ENCODE results near the gene PTMS. TPM values are rescaled to one million over a fixed set of nuclear protein-coding genes. Genes with fewer than 3 reads are reported as not detected.
A peak's percentile ranks its signal among the peaks of the same experiment; 100 is the strongest.

PTMS gene
- total and polyA plus RNA-seq, 2 of the 13 experiments (the other 11 are each of a cell fraction or from before 2014, with no cell fraction given): 40.5 to 82.4 TPM

DNA sequence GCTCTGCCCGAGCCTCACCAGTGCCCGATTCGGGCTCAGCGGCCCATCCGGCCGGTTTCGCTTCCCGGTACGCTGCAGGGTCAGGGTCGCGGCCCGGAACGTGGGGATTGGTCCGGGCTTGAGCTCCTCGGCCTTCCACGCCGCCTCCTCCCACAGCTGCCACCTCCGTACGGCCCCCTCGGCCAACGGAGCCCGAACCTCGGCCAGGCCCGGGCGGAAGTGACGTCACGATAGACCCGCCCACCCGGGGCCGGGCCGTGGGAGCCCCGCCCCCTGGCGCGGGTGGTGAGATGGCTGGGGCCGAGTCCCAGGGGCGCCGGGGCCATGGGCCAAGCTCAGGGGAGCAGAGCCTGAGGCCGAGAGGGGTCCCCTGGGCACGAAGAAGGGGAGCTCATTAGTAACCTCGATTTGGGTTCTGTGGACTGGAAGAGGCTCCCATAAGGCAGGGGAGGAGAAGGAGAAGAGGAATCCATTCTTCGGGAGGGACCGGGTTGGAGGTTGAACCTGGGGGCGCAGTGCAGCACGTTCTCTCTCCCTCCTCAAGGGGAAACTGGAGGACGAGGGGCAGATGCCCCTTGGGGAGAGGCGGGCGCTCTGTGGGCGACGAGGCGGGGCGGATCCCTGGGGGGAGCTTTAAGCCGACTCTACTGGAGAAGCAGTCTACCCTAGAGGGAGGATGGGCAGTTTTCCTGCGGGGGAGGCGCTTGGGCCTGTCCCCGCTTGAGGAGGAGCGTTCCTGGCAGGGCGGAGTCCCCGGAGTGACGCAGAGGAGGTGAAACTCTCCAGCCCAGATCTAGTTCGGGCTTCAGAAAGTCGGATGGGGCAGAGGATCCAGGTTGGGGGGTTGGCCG lies 13.0 kb upstream of the PTMS start, which contains the start of gene MLF2 (continued):
- TF ChIP-seq, protein P1, sequence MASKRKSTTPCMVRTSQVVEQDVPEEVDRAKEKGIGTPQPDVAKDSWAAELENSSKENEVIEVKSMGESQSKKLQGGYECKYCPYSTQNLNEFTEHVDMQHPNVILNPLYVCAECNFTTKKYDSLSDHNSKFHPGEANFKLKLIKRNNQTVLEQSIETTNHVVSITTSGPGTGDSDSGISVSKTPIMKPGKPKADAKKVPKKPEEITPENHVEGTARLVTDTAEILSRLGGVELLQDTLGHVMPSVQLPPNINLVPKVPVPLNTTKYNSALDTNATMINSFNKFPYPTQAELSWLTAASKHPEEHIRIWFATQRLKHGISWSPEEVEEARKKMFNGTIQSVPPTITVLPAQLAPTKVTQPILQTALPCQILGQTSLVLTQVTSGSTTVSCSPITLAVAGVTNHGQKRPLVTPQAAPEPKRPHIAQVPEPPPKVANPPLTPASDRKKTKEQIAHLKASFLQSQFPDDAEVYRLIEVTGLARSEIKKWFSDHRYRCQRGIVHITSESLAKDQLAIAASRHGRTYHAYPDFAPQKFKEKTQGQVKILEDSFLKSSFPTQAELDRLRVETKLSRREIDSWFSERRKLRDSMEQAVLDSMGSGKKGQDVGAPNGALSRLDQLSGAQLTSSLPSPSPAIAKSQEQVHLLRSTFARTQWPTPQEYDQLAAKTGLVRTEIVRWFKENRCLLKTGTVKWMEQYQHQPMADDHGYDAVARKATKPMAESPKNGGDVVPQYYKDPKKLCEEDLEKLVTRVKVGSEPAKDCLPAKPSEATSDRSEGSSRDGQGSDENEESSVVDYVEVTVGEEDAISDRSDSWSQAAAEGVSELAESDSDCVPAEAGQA (IDR thresholded peaks at IDR 0.05; ENCODE audit: low read depth): 0 out of 2 replicates have a peak, but pooled peaks have one; percentile 17
- TF ChIP-seq, protein P1 (CRISPR knock-in tag; IDR thresholded peaks at IDR 0.05; ENCODE audit: borderline replicate concordance): no peak
- TF ChIP-seq, protein P2, sequence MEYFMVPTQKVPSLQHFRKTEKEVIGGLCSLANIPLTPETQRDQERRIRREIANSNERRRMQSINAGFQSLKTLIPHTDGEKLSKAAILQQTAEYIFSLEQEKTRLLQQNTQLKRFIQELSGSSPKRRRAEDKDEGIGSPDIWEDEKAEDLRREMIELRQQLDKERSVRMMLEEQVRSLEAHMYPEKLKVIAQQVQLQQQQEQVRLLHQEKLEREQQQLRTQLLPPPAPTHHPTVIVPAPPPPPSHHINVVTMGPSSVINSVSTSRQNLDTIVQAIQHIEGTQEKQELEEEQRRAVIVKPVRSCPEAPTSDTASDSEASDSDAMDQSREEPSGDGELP (IDR thresholded peaks at IDR 0.05; ENCODE audit: borderline replicate concordance, low read depth): peak; percentile 51; the same call in 1 of the 2 replicates
- TF ChIP-seq ZNF224 (CRISPR knock-in tag; IDR thresholded peaks at IDR 0.05) (peak; percentile 85; the same call in 1 of the 2 replicates), CC2D1A (CRISPR knock-in tag; IDR thresholded peaks at IDR 0.05) (0 out of 2 replicates have a peak, but pooled peaks have one; percentile 20), ZNF776 (CRISPR knock-in tag; IDR thresholded peaks at IDR 0.05) (peak; percentile 57), POLR2AphosphoS5 (IDR thresholded peaks at IDR 0.05; ENCODE audit: low read depth, low read length) (peak; percentile 84), MED1 (CRISPR knock-in tag; IDR thresholded peaks at IDR 0.05) (peak; percentile 47), ZNF766 (CRISPR knock-in tag; IDR thresholded peaks at IDR 0.05; ENCODE audit: borderline replicate concordance) (0 out of 2 replicates have a peak, but pooled peaks have one; percentile 52), ATF1 (CRISPR knock-in tag; IDR thresholded peaks at IDR 0.05) (peak; percentile 90), CBFB (CRISPR knock-in tag; IDR thresholded peaks at IDR 0.05) (peak; percentile 24)
- TF ChIP-seq, protein P3, sequence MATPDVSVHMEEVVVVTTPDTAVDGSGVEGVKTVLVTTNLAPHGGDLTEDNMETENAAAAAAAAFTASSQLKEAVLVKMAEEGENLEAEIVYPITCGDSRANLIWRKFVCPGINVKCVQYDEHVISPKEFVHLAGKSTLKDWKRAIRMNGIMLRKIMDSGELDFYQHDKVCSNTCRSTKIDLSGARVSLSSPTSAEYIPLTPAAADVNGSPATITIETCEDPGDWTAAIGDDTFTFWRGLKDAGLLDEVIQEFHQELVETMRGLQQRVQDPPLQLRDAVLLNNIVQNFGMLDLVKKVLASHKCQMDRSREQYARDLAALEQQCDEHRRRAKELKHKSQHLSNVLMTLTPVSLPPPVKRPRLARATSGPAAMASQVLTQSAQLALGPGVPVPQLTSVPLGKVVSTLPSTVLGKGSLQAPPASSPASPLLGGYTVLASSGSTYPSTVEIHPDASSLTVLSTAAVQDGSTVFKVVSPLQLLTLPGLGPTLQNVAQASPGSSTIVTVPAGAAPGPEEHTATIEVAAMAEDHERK (CRISPR knock-in tag; IDR thresholded peaks at IDR 0.05; ENCODE audit: low read depth): no peak
- TF ChIP-seq, protein P4, sequence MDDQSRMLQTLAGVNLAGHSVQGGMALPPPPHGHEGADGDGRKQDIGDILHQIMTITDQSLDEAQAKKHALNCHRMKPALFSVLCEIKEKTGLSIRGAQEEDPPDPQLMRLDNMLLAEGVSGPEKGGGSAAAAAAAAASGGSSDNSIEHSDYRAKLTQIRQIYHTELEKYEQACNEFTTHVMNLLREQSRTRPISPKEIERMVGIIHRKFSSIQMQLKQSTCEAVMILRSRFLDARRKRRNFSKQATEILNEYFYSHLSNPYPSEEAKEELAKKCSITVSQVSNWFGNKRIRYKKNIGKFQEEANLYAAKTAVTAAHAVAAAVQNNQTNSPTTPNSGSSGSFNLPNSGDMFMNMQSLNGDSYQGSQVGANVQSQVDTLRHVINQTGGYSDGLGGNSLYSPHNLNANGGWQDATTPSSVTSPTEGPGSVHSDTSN (CRISPR knock-in tag; IDR thresholded peaks at IDR 0.05; ENCODE audit: borderline replicate concordance): no peak; the same call in 1 of the 2 replicates
- TF ChIP-seq, protein P5, sequence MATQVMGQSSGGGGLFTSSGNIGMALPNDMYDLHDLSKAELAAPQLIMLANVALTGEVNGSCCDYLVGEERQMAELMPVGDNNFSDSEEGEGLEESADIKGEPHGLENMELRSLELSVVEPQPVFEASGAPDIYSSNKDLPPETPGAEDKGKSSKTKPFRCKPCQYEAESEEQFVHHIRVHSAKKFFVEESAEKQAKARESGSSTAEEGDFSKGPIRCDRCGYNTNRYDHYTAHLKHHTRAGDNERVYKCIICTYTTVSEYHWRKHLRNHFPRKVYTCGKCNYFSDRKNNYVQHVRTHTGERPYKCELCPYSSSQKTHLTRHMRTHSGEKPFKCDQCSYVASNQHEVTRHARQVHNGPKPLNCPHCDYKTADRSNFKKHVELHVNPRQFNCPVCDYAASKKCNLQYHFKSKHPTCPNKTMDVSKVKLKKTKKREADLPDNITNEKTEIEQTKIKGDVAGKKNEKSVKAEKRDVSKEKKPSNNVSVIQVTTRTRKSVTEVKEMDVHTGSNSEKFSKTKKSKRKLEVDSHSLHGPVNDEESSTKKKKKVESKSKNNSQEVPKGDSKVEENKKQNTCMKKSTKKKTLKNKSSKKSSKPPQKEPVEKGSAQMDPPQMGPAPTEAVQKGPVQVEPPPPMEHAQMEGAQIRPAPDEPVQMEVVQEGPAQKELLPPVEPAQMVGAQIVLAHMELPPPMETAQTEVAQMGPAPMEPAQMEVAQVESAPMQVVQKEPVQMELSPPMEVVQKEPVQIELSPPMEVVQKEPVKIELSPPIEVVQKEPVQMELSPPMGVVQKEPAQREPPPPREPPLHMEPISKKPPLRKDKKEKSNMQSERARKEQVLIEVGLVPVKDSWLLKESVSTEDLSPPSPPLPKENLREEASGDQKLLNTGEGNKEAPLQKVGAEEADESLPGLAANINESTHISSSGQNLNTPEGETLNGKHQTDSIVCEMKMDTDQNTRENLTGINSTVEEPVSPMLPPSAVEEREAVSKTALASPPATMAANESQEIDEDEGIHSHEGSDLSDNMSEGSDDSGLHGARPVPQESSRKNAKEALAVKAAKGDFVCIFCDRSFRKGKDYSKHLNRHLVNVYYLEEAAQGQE (IDR thresholded peaks at IDR 0.05; ENCODE audit: borderline replicate concordance in 1 of 2, low read depth in 1 of 2, low read length in 2 of 2): no peak

All from HepG2 (cell line).